Umbilical cord (tissue), 2 donors: ENCODE measurements around the gene ZC3H12D. TPM values are rescaled to one million over a fixed set of nuclear protein-coding genes. Genes with fewer than 3 reads are reported as not detected.
"Not testable (repeated sequence)": the region's sequence is repeated elsewhere in the genome, so short reads cannot be mapped to it uniquely, and the experiment has no call there.

Experiments used
- DNase-seq: peaks from one replicate; pipeline ENCODE4 v3.0.0-alpha.2; 2015; ENCODE audit warnings: low spot score
- total RNA-seq: library from RNA; depleted of rRNA; stranded (reverse); fragments of >200 nt; gene quantifications from one replicate; pipeline ENCODE4 v1.2.3, GENCODE V29; 2014; ENCODE audit warnings: low replicate concordance; ENCODE audit not compliant: insufficient read depth

ZC3H12D gene
- total RNA-seq = 5.5 TPM

DNA sequence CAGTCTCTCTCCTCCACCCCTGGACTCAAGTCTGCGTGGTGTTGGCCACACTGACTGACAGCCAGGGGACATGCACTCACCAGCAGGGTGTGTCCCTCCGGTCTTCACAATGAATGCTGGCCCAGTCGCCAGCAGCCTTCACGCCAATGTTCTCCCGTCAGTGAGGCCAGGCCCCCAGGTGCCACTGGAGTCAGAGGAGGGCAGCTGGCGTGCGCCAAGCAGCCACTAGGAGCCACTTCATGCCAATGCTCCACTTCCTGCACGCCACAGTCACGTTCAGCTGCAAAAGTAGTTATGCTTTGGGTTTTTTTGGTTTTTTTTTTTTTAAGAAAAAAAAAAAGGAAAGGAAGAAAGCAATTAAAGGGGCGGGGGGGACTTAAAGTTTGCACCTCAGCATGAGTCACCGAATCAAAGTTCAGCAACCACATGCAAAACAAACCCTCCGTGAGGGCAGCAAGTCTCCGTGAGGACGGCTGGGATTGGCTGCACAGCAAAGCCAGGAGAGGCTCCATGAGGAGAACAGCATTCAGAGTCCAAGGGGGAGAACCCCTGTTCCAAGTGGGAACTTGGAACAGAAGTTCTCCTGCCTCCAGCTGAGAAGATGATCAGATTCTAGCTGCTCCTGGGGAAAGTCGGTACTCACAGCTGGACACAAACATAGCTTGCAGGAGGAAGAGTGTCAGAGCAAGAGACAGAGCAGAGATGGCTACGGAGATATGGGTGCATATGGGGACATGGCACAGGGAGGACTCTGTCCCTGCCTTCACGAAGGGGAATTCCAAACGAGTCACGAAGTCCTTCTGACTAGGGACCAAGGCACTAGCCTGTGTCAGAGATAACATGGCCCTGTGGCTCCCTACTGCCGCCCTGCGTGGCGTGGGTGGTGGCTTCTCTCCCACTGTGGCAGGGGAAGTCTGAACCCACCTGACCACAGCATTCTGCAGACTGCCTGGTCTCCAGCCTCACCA is at the start of gene ZC3H12D:
TSS of gene ZC3H12D (minus strand) at position 282 of the 968 bp plus-strand sequence. CDS start 10,471 bp downstream, outside the sequence.
- DNase-seq = no peak

DNA sequence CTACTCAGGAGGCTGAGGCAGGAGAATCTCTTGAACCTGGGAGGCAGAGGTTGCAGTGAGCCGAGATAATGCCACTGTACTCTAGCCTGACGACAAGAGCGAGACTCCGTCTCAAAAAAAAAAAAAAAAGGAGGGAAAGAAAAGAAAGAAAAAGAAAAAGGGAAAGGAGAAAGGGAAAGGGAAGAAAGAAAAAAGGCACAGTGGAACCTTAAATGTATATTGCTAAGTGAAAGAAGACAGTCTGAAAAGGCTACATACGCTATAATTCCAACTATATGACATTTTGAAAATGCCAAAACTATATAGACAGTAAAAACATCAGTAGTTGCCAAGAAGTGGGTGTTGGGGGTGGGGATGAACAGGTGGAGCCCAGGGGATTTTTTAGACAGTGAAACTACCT is 44.8 kb upstream of the ZC3H12D start:
- DNase-seq = no peak

DNA sequence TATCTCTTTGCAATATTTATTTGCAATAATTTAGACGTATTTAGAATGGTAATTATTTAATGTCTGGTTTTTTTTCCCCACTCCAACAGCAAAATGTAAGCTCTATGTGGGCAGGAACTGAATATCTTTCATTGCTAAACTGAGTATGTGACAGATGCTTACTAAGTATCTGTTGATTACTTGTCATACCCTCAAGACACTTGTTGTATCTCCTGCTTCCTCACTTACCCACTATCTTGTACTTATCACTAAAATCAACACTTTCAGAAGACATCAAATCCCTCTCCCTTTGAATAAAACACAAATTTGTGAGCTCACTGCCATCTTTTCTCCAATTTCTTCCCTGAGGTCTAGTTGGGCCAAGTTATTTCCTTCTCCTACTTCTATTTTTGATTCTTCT is 30.7 kb upstream of the ZC3H12D start:
- no peak for DNase-seq

DNA sequence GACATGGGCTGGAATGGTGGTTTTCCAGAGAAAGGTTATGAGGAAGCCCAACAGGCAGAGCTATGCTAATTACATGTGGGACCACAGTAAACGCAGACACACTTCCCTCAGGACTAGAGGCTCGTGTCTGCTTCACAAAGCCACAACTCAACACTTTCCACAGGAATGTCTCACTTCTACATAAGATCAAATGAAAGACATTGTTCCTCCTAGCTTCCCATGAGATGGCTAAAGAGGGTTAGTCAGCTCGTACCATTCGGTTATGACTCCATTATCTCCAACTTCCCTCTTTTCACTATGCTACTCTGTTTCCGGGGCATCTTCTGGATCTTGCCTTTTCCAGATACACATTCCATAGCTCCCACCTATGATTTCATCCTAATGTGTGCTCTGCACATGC is 29.1 kb upstream of the ZC3H12D start:
- DNase-seq = no peak

DNA sequence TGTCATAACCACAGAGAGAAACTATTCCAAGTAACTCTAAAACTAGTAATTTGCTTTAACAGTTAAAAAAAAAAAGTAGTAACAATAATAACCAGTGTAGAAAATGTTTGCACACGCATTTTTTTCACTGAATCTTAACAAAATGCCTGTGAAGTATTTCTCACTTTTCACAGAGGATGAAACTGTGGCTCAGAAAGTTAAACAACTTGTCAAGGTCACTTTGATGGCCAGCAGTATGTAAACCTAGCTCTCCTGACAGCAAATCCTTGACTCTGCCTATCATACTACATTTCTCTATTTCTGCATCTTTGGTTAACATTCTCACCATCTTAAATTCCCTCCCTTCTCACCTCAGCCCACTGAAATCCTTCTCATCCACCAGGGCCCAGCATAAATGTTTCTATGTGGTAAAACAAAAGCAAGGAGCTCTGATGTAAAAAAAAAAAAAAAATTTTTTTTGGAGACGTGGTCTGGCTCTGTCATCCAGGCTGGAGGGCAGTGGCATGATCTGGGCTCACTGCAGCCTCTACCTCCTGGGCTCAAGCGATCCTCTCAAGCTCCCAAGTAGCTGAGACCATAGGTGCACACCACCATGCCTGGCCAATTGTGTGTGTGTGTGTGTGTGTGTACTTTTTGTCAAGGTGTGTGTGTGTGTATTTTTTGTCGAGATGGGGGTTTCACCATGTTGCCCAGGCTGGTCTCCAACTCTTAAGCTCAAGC is 26.1 kb upstream of the ZC3H12D start:
- DNase-seq = no peak

DNA sequence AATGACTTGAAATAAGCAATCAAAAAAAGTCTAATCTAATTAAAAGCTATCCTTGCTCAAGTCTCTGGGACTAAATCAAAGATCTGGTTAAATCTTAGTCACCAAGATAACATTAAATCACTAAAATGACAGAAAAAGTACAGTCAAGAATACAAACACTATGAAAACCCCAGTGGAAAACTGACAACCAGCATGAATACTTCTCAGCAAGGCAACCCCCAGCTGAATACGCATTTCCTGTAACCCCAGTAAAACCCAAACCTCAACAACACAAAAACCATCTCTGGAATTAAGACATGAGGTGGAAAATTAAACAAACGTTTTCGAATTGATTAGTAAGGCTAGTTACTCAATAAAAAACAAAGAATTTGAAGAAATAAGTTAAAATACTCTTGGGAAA is 23.7 kb upstream of the ZC3H12D start:
- no peak for DNase-seq

DNA sequence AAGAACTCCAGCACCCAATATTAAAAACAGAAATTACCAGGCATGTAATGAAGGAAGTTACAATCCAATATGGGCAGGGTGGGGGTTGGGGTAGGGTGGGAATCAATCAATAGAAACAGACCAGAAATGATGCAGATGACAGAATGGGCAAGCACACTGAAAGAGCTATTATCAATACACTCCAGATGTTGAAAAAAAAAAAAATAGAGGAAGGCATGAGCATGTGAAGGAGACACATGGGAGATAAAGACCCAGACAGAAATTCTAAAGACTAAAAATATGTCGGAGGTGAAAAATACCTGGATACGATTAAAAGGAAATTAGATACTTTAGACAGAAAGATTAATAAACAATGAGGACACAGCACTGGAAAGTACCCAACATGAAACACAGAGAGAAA is 19.1 kb upstream of the ZC3H12D start:
- DNase-seq = no peak

DNA sequence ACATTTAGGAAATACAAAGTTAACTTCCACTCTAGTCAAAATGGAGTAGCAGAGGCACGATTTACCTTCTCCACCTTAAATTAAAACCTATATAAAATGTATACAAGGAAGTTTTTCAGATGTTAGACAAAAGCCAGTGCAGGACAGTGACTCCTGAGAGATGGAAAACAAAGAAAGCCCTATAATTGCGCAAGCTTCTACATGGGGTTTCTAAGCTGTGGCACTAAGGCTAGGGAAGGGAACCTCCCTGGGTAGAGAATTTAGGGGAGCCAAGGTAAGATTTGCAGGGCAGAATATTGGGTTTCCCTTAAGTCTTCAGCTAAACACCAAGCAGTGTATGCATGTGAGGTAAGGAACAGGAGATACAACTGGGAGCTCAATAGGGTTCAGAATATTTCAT is 18.5 kb upstream of the ZC3H12D start:
- no peak for DNase-seq

DNA sequence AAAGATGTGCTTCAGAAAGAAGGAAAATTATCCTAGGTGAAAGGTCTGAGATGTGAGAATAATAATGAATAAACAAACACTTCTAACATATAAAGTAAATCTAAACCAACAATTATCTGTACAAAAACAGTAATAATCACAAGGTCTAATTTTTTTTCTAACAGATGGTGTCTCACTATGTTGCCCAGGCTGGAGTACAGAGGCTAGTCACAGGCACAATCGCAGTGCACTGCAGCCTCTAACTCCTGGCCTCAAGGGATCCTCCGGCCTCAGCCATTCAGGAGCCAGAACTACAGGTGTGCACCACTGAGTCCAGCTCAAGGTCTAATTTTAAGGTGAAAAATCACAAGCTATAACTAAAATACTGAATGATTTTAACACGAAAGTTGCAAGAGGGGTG is 17.0 kb upstream of the ZC3H12D start:
- DNase-seq = no peak

DNA sequence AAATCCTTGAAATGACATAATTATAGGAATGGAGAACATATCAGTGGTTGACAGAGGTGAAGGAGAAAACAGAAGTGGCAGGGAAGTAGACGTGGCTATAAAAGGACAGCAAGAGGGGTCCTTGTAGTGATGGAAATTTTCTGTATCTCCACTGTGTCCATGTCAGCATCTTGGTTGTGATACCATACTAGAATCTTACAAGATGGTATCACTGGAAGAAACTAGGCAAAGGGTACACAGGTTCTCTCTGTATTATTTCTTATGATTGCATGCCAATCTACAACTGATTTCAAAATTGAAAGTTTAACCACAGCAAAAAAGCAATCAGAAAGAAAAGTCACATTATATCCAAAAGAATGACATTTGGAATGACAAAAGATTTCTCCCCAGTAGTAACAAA is 16.4 kb upstream of the ZC3H12D start:
- no peak for DNase-seq

DNA sequence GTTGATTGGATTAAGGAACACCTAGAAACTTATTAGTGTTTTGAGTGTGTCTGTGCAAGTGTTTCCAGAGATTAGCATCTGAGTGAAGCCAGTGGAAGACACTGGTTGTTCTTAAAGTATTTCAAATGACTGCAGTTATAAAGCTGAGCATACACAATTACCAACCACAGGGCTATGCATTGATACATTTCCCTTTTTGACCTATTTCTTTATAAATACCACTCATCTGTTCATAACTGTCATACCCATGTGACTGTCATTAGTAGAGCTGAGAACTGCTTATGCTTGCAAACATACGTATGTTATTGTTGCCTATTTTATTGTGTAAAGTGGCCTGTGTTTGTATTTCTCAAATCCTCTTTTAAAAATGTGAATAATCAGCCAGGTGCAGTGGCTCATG is 15.3 kb upstream of the ZC3H12D start:
- no peak for DNase-seq

DNA sequence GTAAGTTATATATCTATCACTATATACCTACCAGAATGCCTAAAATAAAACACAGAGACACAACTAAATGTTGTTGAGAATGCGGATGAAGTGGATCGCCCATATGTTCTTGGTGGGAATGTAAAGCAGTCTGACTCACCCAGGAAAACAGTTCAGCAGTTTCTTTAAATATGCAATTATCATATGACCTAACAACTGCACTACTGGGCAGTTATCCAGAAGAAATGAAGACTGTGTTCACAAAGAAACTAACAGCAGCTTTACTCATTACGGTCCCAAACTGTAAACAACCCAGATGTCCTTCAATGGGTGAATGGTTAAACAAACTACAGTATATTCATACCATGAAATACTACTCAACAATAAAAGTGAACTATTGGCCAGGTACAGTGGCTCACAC is 14.3 kb upstream of the ZC3H12D start:
- DNase-seq = peak; percentile 59

DNA sequence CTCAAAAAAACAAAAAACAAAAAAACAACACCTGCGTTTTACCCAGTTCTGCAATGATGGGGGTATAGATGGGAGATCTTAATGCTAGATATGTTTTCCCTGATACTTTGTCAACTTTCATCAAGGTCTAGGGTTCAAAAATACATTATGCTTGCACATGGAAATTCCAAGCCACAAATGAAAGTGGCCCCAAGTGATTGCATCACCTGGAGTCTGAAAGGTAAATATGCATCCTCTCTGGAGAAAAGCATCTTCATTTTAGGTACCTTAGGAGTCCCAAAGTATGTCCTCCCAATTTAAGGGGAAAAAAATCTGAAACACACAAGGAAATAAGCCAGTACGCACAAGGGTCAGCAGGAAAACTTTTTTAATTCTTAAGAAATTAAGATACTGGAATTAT is 12.6 kb upstream of the ZC3H12D start:
- no peak for DNase-seq

DNA sequence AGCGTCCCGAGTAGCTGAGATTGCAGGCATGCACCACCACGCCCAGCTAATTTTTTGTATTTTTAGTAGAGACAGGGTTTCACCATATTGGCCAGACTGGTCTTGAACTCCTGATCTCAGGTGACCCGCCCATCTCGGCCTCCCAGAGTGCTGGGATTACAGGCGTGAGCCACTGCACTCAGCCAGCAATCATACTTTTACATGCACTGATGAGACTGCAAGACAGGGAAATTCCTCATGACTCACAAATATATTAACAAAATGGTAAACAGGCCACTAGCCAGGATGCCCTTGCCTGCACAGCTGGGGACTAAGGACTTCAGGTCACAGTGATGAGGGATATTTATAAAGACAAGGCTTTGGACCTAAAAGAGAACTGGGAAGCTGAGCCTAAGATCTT is 11.8 kb upstream of the ZC3H12D start:
- DNase-seq = not testable (repeated sequence)

DNA sequence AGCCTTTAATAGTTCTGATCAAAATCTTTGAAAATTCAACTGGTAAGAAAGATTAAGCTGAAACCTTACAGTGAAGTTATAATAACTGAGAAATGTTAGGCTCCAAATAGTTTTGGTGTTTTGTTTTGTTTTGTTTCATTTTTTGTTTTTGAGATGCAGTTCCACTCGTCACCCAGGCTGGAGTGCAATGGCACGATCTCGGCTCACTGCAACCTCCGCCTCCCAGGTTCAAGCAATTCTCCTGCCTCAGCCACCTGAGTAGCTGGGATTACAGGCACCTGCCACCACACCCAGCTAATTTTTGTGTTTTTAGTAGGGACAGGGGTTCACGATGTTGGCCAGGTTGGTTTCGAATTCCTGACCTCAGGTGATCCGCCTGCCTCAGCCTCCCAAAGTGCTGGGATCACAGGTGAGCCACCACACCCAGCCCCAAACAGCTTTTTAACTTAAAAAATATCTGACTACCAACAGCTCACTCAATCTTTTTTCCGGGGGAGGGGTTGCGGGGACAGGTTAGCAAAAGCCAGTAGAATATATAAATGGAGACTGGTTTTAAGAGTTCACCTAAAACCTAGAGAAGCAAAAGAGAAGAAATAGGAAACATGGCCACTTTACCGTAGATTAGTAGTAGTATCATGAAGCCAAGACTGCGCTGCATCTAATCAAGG is 10.7 kb upstream of the ZC3H12D start:
- not testable (repeated sequence) for DNase-seq

DNA sequence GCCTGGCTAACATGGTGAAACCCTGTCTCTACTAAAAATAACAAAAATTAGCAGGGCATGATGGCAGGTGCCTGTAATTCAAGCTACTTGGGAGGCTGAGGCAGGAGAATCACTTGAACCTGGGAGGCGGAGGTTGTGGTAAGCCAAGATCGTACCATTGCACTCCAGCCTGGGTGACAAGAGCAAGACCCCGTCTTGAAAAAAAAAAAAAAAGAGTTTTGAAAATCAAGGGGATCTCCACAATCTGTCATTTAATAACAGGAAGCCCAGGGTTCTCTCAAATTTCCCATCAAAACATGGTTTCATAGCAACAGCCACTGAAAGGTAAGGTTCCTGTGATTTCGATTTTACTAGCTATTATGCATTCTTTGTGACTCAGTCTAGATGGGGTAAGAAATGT is 10.0 kb upstream of the ZC3H12D start:
- not testable (repeated sequence) for DNase-seq

DNA sequence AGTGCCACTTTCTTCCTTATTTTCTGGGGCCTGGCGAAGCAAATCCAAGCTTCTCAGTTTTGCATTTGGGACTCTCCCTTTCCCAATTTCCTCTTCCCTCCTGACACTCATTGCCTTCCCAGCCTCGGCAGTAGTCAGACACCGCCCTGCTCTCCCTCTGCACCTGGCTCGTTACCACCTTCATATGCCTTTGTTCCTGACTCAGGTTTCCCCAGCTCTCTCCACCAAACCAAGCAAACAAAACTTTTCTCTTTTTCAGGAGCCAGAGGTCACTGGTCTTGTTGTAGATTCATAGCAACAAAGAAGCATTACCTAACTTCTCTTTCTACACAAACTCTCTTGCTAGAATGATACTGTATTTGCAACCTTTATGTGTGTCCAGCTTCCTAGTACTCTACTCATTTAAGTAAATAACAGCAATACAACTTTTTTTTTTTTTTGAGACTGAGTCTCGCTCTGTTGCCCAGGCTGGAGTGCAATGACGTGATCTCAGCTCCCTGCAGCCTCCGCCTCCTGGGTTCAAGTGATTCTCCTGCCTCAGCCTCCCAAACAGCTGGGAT is 9.0 kb upstream of the ZC3H12D start:
- no peak for DNase-seq

DNA sequence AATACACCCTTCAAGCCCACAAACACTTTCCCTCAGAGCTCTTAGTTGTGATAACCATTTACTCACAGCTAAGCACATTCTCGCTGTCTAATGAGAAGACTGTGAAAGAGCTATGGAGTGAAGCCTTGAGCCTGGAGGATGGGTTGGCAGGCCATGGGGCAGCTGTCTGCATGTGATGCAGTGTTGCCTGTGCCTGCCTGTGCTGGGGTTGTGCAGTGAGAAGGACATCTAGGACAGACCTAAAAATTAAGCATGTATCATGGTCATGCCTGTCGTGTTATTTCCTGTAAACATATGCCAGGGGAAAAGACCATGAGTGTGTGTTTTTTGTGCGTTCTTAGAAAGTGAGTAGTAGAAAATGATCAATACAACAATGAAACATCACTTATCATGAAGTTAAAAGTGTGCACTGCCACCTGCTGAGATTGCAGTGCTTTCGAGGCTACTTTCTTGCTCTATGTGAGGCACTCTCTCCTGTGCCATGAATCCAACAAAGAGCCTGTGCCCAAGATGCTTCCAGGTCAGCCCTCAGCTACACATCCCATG is 8.1 kb upstream of the ZC3H12D start:
- DNase-seq = no peak

DNA sequence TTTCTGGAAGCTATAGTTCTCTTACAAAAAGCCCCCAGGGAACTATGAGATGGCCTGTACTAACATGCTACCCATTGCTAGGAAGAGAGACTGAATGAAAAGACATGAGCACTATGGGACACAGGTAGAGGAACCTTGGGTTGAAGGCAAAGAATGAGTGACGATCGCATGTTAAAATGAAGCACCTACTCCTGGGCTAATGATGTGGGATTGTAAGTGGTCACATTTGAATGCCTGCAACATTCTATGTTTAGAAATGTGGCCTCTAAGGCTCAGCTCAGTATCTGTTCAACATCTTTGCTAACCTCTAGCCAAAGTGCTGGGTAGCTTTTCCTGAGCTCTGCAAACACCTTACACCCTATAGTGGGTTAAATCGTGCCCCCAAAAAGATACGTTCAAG is 5.2 kb upstream of the ZC3H12D start:
- no peak for DNase-seq

DNA sequence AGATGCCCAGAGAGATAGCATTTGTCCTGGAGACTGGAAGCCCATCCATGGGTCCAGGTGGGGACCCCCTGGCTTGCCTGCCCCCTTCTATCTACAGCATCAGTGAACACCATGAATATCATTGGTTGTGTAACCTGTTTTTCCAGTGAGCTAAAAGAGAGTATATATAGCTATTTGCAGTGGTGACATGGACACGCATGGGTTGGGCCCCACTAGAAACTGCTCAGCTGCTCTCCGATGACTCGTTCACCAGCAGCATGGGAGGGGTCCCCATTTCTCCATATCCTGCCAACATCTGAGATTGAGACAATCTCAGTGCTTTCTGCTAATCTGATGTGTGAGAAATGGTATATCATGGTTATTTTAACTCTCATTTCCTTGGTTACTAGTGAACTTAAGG is 4.0 kb upstream of the ZC3H12D start:
- DNase-seq = peak; percentile 25

DNA sequence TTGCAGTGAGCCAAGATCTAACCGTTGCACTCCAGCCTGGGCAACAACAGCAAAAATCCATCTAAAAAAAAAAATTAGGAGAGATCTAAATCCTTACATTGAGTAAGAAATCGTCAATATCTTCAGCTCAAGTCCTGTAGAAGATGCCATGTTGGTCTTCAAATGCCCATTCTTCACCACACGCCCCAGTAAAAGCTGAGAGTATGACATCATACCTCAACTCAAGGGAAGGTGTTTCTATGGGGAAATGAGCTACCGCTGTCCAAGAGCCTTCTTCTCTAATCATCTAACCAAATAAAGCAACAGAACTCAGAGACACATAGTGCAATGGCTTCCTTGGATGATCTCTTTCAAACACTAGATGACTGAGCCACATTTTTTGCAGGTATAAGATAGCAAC is 2.5 kb upstream of the ZC3H12D start:
- no peak for DNase-seq
